GM06990 (cell line): ENCODE results near the gene YLPM1.

Source experiments
- DNase-seq: peaks from one replicate; pipeline ENCODE4 v3.0.0-alpha.2; 2011; ENCODE audit not compliant: insufficient read length; ENCODE audit errors: extremely low read depth
- H3K27me3 ChIP-seq: replicated peaks from 2 replicates; pipeline ENCODE4 v1.6.0; 2011; ENCODE audit warnings: low read length; ENCODE audit not compliant: control insufficient read depth, insufficient read depth
- H3K36me3 ChIP-seq: 2 replicates; pipeline ENCODE4 v1.5.1; 2011; ENCODE audit warnings: low read length; ENCODE audit not compliant: control insufficient read depth, insufficient read depth
- H3K4me3 ChIP-seq: replicated peaks from 2 replicates; pipeline ENCODE4 v1.5.1; 2011; ENCODE audit warnings: low read depth, mild to moderate bottlenecking, control low read depth, low read length
- TF ChIP-seq, protein P1 (sequence below): IDR thresholded peaks from 2 replicates; pipeline ENCODE4 v1.5.1; 2011; ENCODE audit warnings: low read length, control low read depth, mild to moderate bottlenecking, inconsistent platforms; ENCODE audit not compliant: insufficient read depth, poor library complexity, severe bottlenecking

Gene YLPM1

DNA sequence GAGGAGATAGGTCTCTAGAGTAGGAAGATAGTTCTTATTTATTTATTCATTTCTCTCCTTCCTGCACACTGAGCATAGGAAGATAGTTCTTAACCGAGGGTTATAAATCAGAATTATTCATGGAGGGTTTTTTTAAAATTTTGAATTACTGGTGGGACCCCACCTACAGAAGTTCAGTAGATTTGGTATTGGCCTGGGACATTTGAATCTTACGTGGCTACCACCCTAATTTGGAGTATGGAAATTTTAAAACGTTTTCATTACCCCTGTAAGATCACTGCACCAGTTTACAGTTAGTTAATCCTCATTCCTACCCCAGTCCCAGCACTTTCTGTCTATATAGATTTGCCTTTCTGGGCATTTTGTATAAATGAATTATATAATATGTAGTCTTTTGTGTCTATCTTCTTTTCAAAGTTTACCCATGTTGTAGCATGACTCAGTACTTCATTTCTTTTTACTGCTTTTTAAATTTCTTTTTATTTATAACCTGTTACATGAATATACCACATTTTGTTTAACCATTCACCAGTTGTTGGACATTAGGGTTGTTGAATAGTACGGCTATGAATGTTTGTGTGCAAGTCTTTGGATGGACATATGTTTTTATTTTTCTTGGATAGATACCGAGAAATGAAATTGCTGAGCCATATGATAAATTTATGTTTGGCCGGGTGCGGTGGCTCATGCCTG, 44.9 kb downstream of the YLPM1 start:
- Histone ChIP-seq H3K4me3 (no peak overlapping the region), H3K36me3 (peaks cover 4% of the 10 kb centered on the region), H3K27me3 (no peaks in the 10 kb centered on the region)
- TF ChIP-seq, protein P1, sequence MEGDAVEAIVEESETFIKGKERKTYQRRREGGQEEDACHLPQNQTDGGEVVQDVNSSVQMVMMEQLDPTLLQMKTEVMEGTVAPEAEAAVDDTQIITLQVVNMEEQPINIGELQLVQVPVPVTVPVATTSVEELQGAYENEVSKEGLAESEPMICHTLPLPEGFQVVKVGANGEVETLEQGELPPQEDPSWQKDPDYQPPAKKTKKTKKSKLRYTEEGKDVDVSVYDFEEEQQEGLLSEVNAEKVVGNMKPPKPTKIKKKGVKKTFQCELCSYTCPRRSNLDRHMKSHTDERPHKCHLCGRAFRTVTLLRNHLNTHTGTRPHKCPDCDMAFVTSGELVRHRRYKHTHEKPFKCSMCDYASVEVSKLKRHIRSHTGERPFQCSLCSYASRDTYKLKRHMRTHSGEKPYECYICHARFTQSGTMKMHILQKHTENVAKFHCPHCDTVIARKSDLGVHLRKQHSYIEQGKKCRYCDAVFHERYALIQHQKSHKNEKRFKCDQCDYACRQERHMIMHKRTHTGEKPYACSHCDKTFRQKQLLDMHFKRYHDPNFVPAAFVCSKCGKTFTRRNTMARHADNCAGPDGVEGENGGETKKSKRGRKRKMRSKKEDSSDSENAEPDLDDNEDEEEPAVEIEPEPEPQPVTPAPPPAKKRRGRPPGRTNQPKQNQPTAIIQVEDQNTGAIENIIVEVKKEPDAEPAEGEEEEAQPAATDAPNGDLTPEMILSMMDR: no peak
- no peak for DNase-seq

DNA sequence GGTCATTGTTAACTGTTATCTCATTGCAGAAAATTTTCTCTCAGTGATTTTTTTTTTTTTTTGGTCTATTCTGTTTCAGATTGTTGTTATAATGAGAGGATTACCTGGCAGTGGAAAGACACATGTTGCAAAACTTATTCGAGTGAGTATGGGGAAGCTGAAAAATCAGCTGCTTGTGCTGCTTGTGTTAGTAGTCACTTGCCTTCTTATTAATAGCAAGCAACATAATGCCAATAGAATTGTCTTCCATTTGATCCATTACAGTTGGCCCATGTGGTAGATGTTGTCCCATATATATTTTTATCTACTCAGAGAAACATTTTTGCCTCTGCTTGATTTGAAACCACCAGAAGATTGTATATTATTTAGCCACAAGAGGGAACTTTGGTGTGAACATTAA, 53.0 kb downstream of the YLPM1 start:
- no peak for DNase-seq
- H3K36me3 ChIP-seq: no peaks in the 10 kb centered on the region; the same call in none of the 2 replicates
- TF ChIP-seq, protein P1: no peak
- H3K4me3 ChIP-seq: no peak overlapping the region
- no peaks in the 10 kb centered on the region for H3K27me3 ChIP-seq

DNA sequence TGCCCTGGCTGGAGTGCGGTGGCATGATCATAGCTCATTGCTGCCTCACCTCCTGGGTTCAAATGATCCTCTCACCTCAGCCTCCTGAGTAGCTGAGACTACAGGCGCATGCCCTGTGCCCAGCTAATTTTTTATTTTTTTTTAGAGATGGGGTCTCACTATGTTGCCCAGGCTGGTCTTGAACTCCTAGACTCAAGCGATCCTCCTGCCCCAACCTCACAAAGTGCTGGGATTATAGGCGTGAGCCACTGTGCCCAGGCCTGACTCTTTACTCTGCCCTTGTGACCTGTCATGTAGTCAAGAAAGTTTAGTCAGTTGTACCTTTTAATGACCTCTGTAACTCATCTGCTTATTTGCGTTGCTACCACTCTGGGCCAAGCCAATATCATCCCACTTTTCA, 57.2 kb downstream of the YLPM1 start:
- TF ChIP-seq, protein P1: no peak
- H3K36me3 ChIP-seq: no peaks in the 10 kb centered on the region; the same call in none of the 2 replicates
- H3K27me3 ChIP-seq: no peaks in the 10 kb centered on the region
- no peak overlapping the region for H3K4me3 ChIP-seq
- no peak for DNase-seq

- no peak overlapping the region for H3K4me3 ChIP-seq
- TF ChIP-seq, protein P1: no peak
- no peaks in the 10 kb centered on the region for H3K27me3 ChIP-seq
- DNase-seq: no peak
- no peaks in the 10 kb centered on the region; the same call in none of the 2 replicates for H3K36me3 ChIP-seq
These were observed 58.3 kb downstream of the YLPM1 start for GRCh38 chr14:74821267-74821915.

DNA sequence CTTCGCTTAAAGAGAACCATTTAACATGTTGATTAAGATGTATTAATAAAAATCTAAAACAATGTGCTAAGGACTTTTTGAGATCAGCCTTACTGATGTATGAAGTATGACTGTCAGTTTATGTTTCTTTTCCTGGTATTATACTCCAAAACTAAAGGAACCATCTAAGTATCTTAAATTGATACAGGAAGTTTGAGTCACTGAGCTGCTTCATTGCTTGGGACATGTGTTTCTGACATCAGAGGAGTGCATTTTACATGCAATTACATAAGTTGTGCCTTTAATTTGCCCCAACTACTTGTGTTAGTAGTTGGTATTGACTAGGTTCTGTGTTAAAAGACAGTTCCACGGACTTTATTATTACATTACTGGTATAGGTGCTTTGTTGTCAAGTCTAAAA, 61.9 kb downstream of the YLPM1 start:
- peaks cover 8% of the 10 kb centered on the region for H3K36me3 ChIP-seq
- TF ChIP-seq, protein P1: no peak
- no peak for DNase-seq
- no peak overlapping the region for H3K4me3 ChIP-seq
- H3K27me3 ChIP-seq: no peaks in the 10 kb centered on the region
